Right lobe of liver (tissue), 4 donors: ENCODE results near the gene CFAP99.

Experiments used
- CTCF ChIP-seq, 4 donors: fragments of 200-600 bp in 3 of 4; fragments of 450-650 bp in 1 of 4; IDR thresholded peaks; one replicate each; pipeline versions ENCODE4 v1.5.1 to v1.8.0; 2016 to 2022; ENCODE audit warnings: antibody characterized with exemption in 4 of 4, mild to moderate bottlenecking in 2 of 4
- POLR2A ChIP-seq: fragments of 450-650 bp; IDR thresholded peaks from one replicate; pipeline ENCODE4 v1.6.1; 2017; ENCODE audit warnings: antibody characterized with exemption, mild to moderate bottlenecking
- donor health status: DM: no; HTN: no; CAD: no.
- donor health status: DM: no; HTN: no; CAD: no.
- donor health status: DM: no; HTN: yes; CAD: no.

- TF ChIP-seq POLR2A, result no peak
- TF ChIP-seq CTCF (IDR thresholded peaks at IDR 0.05), result no peak
These were observed 1.5 kb upstream of the CFAP99 start for GRCh38 chr4:2417226-2417764.
